ENCODE data around the gene ZNF143. TPM values are rescaled to one million over a fixed set of nuclear protein-coding genes. Genes with fewer than 3 reads are reported as not detected.

Gene ZNF143
- total and polyA plus RNA-seq, 10 of the 15 experiments (the other 5 are each of a cell fraction or from before 2014, with no cell fraction given), result 13.6 to 48.7 (median 19.4) TPM

- TF ChIP-seq CBFB (IDR thresholded peaks at IDR 0.05; ENCODE audit: low read depth), result peak; percentile 36; the same call in 1 of the 2 replicates
- 0 out of 2 replicates have a peak, but pooled peaks have one; percentile 13 for TF ChIP-seq STAT1 (conservative IDR thresholded peaks at IDR 0.05)
- TF ChIP-seq SMAD5 (IDR thresholded peaks at IDR 0.05; ENCODE audit: low read depth), result peak; percentile 82
- 0 out of 4 replicates have a peak, but pooled peaks of 1 of the 2 experiments have one; percentile 36 for TF ChIP-seq ETV6 (conservative IDR thresholded peaks at IDR 0.05 in 1 of 2, IDR thresholded peaks at IDR 0.05 in 1 of 2; ENCODE audit: borderline replicate concordance in 1 of 2, low read depth in 1 of 2)
Observed at GRCh38 chr11:9460322-9461062, at the start of gene ZNF143 (continued).

DNA sequence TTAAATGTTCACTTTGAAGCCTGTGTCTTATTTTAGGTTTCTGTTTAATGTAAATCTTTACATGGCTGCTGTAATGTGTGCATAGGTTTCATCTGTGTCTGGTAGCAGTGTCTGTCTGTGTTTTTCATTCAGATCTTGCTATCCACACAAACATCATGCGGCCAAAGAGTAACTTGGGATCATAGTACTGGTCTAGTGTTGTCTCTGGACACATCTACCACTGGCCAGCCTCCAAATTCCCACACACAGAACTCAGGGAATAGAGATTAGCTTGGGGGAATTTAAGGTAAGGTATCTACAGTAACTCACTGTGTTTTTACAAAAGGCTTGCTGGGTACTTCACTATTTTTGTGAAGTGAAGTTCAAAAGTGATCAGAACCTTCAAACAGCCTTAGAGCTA, 32.1 kb upstream of the ZNF143 start:
- Histone ChIP-seq H3K79me2 (ENCODE audit: control insufficient read depth, insufficient read depth, low read length) (no peaks in the 10 kb centered on the region), H3K36me3 (ENCODE audit: control insufficient read depth in 2 of 2, insufficient read depth in 2 of 2, low read length in 1 of 2) (peaks cover 11 to 45% of the 10 kb centered on the region in 2 experiments), H3K4me3 (no peak overlapping the region), H3K9me3 (replicated peaks; ENCODE audit: control insufficient read depth, insufficient read depth, low read length) (no peaks in the 10 kb centered on the region), H4K20me1 (ENCODE audit: control insufficient read depth, insufficient read depth) (no peaks in the 10 kb centered on the region), H3K27ac (ENCODE audit: control insufficient read depth, insufficient read depth) (no peak overlapping the region), H3K4me1 (ENCODE audit: control insufficient read depth, insufficient read depth, low read length) (no peaks in the 10 kb centered on the region), H3K27me3 (replicated peaks in 1 of 2; ENCODE audit: control insufficient read depth in 2 of 2, insufficient read depth in 2 of 2, low read length in 1 of 2) (no peaks in the 10 kb centered on the region), H3K9ac (ENCODE audit: control insufficient read depth, insufficient read depth, low read length) (no peak overlapping the region), H2AFZ (ENCODE audit: control insufficient read depth, low read depth, low read length) (no peak overlapping the region), H3K4me2 (ENCODE audit: control insufficient read depth, insufficient read depth) (no peak overlapping the region)
- ATAC-seq (no peak), DNase-seq (ENCODE audit: low read depth, low spot score) (no peak), FAIRE-seq (no peak)
- BruUV-seq (replicated peaks), result no TSS peak
- CTCF ChIA-PET, result no interaction called here
- in situ Hi-C loops (cut with MboI), result no loop called here
- SMC1A ChIA-PET (ENCODE audit: uncharacterized antibody, unreplicated experiment), result interaction anchor here (0.7 kb wide), 1 partner anchor 34 kb away, joined by 4 read pairs; no protein-coding TSS in a partner anchor
- 87% methylated on average over 1 of the region's 1 CpG for WGBS (ENCODE audit: insufficient coverage, insufficient replicate concordance, low lambda C conversion rate, missing lambda C conversion rate)
- POLR2A ChIA-PET, result no interaction called here
- intact Hi-C loops (cut with micrococcal nuclease; ENCODE audit: unreplicated experiment), result no loop called here
- RAD21 ChIA-PET (ENCODE audit: unreplicated experiment), result no interaction called here
- TF ChIP-seq IRF4 (IDR thresholded peaks at IDR 0.05; ENCODE audit: low read depth, low read length), result no peak
- TF ChIP-seq ZNF622 (IDR thresholded peaks at IDR 0.05), result no peak
- TF ChIP-seq, protein P1, sequence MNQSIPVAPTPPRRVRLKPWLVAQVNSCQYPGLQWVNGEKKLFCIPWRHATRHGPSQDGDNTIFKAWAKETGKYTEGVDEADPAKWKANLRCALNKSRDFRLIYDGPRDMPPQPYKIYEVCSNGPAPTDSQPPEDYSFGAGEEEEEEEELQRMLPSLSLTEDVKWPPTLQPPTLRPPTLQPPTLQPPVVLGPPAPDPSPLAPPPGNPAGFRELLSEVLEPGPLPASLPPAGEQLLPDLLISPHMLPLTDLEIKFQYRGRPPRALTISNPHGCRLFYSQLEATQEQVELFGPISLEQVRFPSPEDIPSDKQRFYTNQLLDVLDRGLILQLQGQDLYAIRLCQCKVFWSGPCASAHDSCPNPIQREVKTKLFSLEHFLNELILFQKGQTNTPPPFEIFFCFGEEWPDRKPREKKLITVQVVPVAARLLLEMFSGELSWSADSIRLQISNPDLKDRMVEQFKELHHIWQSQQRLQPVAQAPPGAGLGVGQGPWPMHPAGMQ (IDR thresholded peaks at IDR 0.05; ENCODE audit: borderline replicate concordance), result no peak
- TF ChIP-seq TCF7 (IDR thresholded peaks at IDR 0.05; ENCODE audit: borderline replicate concordance), result no peak
- TF ChIP-seq, protein P2, sequence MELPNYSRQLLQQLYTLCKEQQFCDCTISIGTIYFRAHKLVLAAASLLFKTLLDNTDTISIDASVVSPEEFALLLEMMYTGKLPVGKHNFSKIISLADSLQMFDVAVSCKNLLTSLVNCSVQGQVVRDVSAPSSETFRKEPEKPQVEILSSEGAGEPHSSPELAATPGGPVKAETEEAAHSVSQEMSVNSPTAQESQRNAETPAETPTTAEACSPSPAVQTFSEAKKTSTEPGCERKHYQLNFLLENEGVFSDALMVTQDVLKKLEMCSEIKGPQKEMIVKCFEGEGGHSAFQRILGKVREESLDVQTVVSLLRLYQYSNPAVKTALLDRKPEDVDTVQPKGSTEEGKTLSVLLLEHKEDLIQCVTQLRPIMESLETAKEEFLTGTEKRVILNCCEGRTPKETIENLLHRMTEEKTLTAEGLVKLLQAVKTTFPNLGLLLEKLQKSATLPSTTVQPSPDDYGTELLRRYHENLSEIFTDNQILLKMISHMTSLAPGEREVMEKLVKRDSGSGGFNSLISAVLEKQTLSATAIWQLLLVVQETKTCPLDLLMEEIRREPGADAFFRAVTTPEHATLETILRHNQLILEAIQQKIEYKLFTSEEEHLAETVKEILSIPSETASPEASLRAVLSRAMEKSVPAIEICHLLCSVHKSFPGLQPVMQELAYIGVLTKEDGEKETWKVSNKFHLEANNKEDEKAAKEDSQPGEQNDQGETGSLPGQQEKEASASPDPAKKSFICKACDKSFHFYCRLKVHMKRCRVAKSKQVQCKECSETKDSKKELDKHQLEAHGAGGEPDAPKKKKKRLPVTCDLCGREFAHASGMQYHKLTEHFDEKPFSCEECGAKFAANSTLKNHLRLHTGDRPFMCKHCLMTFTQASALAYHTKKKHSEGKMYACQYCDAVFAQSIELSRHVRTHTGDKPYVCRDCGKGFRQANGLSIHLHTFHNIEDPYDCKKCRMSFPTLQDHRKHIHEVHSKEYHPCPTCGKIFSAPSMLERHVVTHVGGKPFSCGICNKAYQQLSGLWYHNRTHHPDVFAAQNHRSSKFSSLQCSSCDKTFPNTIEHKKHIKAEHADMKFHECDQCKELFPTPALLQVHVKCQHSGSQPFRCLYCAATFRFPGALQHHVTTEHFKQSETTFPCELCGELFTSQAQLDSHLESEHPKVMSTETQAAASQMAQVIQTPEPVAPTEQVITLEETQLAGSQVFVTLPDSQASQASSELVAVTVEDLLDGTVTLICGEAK (IDR thresholded peaks at IDR 0.05; ENCODE audit: borderline replicate concordance), result no peak
- no peak for TF ChIP-seq CHD4 (IDR thresholded peaks at IDR 0.05)
- no peak for TF ChIP-seq POLR2AphosphoS2 (IDR thresholded peaks at IDR 0.05; ENCODE audit: low read depth, low read length)
- no peak for TF ChIP-seq CEBPB (IDR thresholded peaks at IDR 0.05; ENCODE audit: borderline replicate concordance in 1 of 2, low read depth in 2 of 2, low read length in 2 of 2)
- no peak for TF ChIP-seq IKZF2 (IDR thresholded peaks at IDR 0.05)
- TF ChIP-seq ZSCAN29 (IDR thresholded peaks at IDR 0.05), result no peak
- no peak for TF ChIP-seq RBBP5 (conservative IDR thresholded peaks at IDR 0.05)
- TF ChIP-seq SMAD5 (IDR thresholded peaks at IDR 0.05; ENCODE audit: low read depth), result no peak
- TF ChIP-seq TCF12 (IDR thresholded peaks at IDR 0.05; ENCODE audit: low read depth, low read length), result no peak
- no peak for TF ChIP-seq ETV6 (conservative IDR thresholded peaks at IDR 0.05 in 1 of 2, IDR thresholded peaks at IDR 0.05 in 1 of 2; ENCODE audit: borderline replicate concordance in 1 of 2, low read depth in 1 of 2)
- TF ChIP-seq GABPA (IDR thresholded peaks at IDR 0.05; ENCODE audit: low read depth), result no peak
